SIG-M5 (cell line): ENCODE measurements around the gene KLHL21.

Source experiments
- DNase-seq: peaks from one replicate; lab custom pipeline; 2025; lab: John Stamatoyannopoulos, UW

Gene KLHL21

DNA sequence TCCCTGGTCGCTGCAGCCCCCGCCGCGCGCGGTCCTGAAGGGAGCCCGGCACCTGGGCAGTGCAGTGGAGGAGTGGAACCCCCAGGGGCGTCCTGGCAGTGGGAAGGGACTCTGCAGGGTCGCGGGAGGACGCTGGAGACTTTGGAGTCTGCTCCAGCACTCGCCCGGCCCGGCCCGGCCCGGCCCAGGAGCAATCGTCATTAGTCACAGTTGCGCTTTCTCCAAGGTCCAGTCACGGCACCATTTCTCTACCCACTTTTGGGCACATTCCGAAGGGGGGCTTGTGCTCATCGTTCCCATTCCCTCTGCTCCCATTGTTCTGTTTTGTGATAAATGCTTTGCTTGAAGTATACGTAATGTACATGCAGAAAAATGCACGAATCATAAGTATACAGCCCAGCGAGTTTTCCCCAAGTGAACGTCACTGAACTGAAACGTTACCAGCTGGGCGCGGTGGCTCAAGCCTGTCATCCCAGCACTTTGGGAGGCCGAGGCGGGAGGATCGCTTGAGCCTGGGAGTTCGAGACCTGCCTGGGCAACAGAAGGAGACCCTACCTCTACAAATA is 23.0 kb upstream of the KLHL21 start:
- DNase-seq, result no peak

DNA sequence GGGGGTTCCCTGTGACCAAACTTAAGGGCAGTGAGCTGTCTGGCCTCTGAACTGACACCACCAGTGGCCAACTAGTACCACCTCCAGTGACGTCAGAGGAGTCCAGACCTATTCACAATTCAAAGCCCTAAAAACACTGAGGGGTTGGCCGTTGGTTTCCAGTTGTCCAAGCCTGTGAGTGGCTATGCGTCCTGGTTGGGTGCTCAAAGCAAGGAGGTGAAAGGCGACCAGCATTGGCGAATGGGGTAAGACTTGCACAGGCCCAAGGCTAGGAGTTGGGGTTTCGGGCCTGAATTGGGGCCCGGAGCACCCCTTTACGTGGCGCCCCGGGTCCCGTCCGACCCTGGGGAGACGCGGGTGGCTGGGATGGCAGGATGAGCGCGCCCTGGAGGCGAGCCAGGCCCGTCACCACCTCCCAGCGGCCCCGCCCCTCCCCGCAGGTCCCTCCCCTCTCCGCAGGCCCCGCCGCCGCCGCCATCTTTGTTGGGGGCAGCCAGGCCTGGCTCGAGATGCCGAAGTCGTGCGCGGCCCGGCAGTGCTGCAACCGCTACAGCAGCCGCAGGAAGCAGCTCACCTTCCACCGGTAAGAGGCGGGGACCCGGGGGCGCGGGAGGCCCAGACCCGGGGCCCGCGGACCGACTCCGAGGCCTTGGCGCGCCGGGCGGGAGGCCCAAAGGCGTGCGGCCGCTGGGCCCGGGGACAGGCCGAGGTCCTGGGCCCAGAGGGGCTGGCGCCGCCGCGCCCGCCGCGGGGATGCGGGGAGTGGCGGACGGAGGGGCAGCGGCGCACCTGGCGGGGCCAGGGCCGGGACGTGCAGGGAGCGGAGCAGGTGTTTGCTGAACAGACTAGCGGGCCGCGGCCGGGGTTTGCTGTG is 22.3 kb upstream of the KLHL21 start, which contains the start of gene THAP3:
Gene THAP3 (plus strand): TSS at position 159 of the 874 bp plus-strand sequence. CDS start 351 bp downstream, at position 510.
- no peak for DNase-seq

DNA sequence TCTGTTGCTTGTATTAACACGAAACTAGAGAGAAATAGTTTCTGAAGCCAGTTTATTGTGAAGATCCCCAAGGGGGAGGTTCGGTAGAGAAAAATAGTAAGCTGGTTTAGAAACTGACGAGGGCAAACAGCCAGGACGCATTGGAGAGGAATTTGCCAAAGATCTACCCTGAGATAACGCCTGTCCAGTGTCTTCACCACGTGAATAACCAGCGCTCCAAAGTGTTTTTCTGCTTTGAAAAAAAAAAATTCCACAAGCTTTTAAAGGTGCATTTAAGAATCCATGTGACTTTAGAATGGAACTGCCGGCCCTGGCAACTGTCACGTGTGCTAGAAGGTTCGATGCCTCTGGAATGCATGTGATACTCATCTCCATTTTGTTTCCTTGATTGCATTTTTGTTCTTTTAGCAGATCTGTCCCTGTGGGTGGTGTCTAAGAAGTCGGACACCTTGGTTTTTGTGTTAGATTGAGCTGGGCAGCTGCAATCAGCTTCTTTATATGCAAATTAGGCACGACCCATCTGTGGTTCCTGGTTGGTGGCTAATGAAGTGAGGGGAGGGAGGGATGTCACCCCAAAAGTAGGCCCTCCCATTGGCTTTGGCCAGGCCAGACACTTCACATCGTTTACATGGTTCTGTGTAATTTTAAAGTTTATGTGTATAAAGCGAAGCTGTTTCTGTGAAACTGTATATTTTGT is 20.7 kb upstream of the KLHL21 start:
- no peak for DNase-seq

DNA sequence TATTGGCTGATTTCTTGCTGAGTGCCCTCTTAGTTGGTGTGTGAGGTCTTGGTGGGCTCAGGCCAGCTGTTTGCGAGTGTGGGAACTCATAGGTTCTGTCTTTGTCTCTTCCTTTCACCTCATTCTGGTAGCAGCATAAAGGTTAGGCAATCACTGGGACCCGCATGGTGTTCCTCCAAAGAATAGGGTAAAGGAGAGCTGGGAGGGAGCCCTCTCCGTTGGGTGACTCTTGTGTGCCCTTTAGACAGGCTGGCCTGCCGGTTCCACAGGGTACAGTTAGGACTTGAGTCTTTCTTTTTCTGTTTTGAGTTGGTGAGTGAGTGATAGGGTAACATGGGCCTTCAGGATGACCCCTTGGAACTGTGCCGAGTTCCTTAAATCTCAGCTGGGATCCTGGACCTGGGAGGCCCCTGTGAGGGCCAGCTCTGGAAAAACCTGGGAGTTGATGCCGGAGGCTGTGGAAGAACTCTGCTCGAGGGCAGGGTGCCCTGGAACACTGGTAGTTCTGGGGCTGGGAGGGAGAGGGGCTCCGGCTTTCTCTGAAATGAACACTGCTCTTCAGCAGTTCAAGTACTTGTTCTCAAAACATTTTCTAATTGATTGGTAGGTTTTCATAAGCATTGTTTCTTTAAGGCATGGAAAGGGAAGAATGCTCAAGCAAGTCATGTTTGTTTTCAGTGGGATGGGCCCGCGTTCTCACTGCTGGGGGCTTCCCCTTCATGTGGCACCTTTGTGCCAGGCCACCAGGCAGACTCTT is 19.9 kb upstream of the KLHL21 start:
- DNase-seq, result no peak

DNA sequence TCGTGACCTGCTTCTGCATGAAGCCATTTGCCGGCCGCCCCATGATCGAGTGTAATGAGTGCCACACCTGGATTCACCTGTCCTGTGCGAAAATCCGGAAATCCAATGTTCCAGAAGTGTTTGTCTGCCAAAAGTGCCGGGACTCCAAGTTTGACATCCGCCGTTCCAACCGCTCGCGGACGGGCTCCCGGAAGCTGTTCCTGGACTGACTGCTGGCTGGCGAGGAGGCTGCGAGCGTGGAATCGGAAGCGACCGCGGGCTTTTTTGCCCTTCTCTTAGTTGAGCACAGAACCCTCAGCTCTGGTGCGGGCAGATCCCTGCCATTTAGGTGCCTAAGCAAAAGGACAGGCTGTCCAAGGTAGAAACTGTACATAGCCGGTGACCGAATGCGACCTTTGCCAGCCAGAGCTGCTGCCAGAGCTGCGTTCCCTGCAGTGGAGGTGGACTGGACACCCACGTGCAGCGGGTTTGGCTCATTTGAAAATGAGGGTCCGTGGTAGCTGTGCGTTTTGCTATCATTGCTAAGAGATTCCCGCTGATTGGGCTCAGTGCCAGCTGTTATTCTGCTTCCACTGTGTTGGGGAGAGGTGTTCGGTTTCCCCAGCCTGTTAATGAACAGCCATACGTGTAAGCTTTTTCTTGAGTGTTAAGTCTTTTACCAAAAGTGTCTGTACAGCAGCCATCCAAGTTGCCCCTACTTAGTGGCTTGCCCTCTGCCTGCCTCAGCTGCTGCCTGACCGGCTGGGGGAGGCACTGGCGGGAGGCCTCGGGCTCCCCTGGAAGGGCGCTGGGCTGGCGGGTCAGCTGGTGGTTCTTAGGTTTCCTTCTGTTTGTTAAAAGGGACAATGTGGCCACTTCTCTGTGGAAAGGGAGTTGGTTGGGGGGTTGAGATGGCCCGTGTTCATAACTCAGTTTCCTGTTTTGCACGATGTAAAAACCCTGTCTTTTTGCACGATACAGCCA is 19.0 kb upstream of the KLHL21 start:
- DNase-seq, result no peak

GRCh38 chr1:6619045-6619444 is 16.4 kb upstream of the KLHL21 start:
- no peak for DNase-seq

GRCh38 chr1:6614929-6615785 is 12.5 kb upstream of the KLHL21 start:
- no peak for DNase-seq

DNA sequence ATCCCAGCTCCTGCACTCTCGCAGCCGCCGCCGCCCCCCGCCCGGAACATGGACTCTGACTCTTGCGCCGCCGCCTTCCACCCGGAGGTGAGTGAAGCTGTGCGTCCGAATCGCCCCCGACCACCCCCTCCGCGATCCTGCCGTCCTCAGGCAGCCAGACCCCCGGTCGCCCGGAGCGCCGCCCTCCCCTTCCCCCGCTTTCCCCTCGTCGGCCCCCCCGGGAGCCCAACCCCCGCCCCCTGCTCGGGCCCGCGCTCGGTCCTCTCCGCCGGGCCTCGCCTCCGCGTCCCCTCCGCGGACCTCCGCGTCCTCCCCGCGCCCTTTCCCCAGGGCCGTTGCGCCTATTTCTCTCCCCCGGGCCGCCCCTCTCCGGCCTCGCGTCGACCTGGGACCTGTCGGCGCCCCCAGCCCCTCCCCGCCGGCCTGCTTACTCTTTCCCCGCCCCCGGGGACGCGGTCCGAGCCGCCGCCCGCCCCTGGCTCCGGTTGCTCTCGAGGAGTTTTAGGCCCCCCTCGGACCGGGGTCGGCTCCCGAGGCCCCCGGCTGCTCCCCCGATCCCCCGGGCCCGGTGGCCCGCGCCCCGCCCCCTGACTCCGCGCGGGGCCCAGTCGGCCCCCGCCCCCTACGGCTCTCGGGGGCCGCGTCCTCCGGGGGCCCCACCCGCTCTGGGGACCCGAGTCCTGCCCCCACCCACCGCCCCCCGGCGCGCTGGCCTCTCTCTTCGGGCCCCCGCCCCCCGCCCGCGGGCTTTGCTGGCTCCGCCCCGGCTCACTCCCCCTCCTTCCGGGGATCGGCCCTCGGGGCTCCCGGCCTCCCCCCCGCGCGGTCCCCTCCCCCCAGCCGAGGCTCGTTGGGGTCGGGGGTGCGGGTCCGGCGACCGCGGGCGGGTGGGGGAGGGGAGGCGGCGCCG is 11.6 kb upstream of the KLHL21 start:
- no peak for DNase-seq

DNA sequence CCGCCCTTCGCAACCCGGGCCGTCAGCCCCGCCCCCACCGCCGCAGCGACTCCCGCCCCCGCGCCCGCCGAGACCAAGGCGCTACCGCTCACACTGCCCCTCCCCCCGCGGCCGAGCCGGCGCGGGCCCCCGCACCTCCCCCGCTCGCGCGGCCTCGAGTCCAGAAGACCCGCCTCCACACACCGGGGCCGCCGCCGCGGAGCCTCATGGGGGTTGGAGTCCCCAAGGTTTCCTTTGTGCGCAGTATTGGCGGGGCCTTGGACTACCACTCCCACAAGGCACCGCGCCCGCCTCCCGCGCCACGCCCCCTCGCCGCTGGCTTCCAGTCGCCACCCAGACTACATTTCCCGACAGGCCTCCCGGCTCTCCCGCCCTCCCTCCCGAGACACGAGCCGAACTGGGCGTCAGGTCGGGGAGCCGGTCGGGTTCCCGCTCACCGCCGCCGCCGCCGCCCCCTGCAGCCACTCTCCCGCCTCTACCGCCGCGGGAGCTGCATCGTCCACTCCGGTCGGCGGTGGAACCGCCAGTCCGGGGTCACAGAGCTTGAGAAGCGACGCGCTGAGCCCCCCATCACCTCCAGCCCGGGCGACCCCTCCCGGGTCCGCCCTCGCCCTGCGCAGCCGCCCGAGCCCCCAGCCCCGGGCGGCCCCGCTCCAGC is 10.8 kb upstream of the KLHL21 start, which contains the start of gene PHF13:
Gene PHF13 (plus strand): TSS at position 371 of the 658 bp plus-strand sequence. CDS start 336 bp downstream, outside the sequence.
- peak; percentile 85 for DNase-seq

DNA sequence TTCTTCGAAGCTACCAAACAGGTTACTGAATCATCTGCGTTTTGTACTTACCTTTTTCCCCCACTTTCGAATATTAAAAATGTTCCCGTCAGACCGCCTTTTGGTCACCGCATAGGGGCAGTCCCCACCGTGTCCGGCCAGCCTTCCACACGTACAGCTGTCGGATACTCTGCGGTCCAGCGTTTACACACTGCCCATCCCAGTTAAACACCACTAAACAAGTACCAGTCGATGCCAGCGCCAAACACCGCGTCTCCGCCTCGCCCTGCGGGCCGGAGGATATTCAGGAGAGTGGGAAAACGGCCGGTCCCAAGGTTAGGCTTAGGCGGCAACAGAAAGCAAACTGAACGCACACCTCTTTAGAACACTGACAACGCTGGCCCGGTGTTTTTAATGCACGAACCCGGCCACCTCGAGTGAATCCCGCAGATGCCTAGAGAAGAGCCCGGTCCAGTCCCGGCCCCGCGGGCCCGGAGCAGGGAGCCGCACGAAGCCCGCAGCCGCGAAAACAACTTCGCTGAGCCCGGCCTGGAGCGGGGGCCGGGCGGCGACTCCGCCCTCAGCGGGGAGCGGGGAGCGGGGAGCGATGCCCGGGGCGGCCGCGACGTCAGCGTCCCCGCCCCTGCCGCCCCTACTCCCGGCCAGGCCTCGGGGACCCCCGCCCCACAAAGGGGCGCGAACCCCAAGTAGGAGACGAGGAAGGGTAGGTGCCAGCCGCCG is 10.1 kb upstream of the KLHL21 start:
- no peak for DNase-seq

DNA sequence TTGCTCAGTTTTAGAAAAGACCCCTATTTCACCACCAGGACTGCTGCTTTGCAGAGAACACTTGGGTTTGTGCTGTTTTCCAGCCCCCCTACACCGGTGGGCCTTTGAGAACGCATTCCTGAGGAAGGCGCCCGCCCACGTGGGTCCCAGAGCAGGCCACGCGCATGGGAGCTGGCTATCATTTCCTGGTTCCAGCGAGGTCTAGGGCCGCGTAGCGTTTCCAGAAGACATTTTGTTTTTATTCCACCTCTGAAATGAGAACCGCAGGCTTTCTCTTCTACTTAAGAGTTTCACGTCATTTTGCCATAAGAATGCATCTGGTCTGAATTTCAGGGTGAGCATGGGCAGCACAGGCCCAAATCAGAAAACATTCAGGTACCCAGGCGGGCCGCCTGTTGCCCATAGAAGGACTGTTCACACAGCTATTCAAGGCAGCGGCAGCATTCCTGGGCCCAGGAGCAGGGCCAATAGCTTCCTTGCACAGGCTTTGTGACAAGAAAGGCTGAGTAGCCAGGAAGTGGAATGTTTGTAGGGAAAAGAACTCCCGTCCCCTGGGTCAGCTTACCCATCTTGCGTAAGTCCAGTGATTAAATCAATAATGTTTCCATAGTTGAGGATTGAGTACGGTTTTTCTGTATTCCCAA is 1.4 kb upstream of the KLHL21 start:
- no peak for DNase-seq

GRCh38 chr1:6603238-6603914 is 707 bp upstream of the KLHL21 start:
- peak; percentile 23 for DNase-seq

DNA sequence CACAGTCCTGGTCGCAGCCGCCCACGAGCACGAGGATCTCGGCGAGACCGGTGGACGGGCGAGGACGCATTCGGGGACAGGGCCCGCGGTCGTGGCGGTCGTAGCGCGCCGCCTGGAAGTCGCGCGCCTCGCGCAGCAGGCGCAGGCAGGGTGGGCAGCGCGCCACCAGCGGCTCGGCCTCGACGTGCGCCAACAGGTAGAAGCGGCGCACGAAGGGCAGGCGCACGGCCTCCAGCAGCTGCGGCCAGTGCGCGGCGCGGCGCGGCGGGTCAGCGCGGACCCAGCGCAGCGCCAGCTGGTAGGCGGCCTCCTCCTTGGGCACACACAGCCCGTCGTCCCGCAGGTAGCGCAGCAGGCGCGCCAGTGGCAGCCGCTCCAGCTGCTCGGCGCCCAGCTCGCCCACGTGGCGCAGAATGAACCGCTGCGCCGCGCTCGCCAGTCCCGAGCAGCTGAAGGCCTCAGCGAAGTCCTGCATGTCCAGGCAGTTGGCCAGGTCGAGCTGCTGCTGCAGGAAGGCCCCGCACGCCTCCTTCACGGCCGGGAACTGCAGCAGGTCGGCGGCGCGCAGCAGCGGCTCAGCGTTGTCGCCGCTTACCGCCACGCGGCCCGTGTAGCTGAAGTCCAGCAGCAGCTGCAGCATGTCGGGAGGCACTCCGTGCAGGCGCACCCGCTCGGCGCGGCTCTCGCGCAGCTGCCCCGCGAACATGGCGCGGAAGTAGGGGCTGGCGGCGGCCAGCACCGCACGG is 573 bp downstream of the KLHL21 start:
- DNase-seq, result no peak

GRCh38 chr1:6601049-6601922 is 1.4 kb downstream of the KLHL21 start:
- peak; percentile 33 for DNase-seq
